SW 1271 (cell line): ENCODE data around the gene DYTN.
"Not testable (repeated sequence)": the region's sequence is repeated elsewhere in the genome, so short reads cannot be mapped to it uniquely, and the experiment has no call there.

Experiments used
- DNase-seq, 2 experiments: peaks; one replicate each; lab custom pipeline; 2025; lab: John Stamatoyannopoulos, UW

Gene DYTN

GRCh38 chr2:206718296-206718695, at the start of gene DYTN:
Gene DYTN, minus strand, starts transcription at chr2:206718396. Its CDS starts 117 bp downstream, at chr2:206718279.
- DNase-seq: no peak

GRCh38 chr2:206766057-206766930, 48.1 kb upstream of the DYTN start:
- no peak for DNase-seq

GRCh38 chr2:206765242-206766056, 47.3 kb upstream of the DYTN start, which contains the start of the genes FASTKD2 and MDH1B:
Gene FASTKD2, plus strand, starts transcription at chr2:206765606. Its CDS starts 1,088 bp downstream, at chr2:206766694.
Gene MDH1B, minus strand, starts transcription at chr2:206765328. Its CDS starts 57 bp downstream, at chr2:206765271.
- DNase-seq: peak; percentile 80 to 93

GRCh38 chr2:206764673-206765241, 46.6 kb upstream of the DYTN start:
- DNase-seq: no peak

GRCh38 chr2:206756816-206757215, 38.6 kb upstream of the DYTN start:
- no peak for DNase-seq

- no peak for DNase-seq
These were observed 22.6 kb upstream of the DYTN start for GRCh38 chr2:206740800-206741199.

- DNase-seq: no peak
These were observed 21.1 kb upstream of the DYTN start for GRCh38 chr2:206739271-206739670.

- DNase-seq: no peak
These were observed 18.7 kb upstream of the DYTN start for GRCh38 chr2:206736935-206737334.

- no peak for DNase-seq
These were observed 15.1 kb upstream of the DYTN start for GRCh38 chr2:206733341-206733740.

- no peak for DNase-seq
These were observed 10.3 kb upstream of the DYTN start for GRCh38 chr2:206728277-206729199.

GRCh38 chr2:206727287-206727686, 9.1 kb upstream of the DYTN start:
- DNase-seq: no peak

- DNase-seq: no peak
These were observed 5.1 kb upstream of the DYTN start for GRCh38 chr2:206723288-206723687.

- DNase-seq: no peak
These were observed 3.2 kb upstream of the DYTN start for GRCh38 chr2:206721256-206721920.

- DNase-seq: no peak
These were observed 1.6 kb downstream of the DYTN start for GRCh38 chr2:206716623-206717022.

- not testable (repeated sequence) for DNase-seq
These were observed 3.0 kb downstream of the DYTN start for GRCh38 chr2:206715183-206715582.

GRCh38 chr2:206713746-206714145, 4.5 kb downstream of the DYTN start:
- no peak for DNase-seq

GRCh38 chr2:206708286-206708685, 9.9 kb downstream of the DYTN start:
- DNase-seq: no peak

GRCh38 chr2:206707164-206707701, 11.0 kb downstream of the DYTN start:
- DNase-seq: no peak

- no peak for DNase-seq
These were observed 16.1 kb downstream of the DYTN start for GRCh38 chr2:206701952-206702605.

GRCh38 chr2:206700156-206700555, 18.0 kb downstream of the DYTN start:
- DNase-seq: no peak
